Caco-2 (cell line): Measurements from ENCODE around the gene PDZD2. TPM values are rescaled to one million over a fixed set of nuclear protein-coding genes. Genes with fewer than 3 reads are reported as not detected.

Experiments
- BruUV-seq: library from RNA; stranded (reverse); fragments of 400-500 nt; replicated peaks from 2 replicates; lab custom pipeline; 2021; lab: Mats Ljungman, UMichigan
- CTCF ChIA-PET: fragments of 300-600 bp; sonication (Branson Sonifier 250); formaldehyde crosslinking; loops from one replicate; lab custom pipeline; 2022; ENCODE audit warnings: antibody characterized with exemption; lab: Charles Lee
- POLR2A ChIA-PET: fragments of 300-600 bp; sonication (Branson Sonifier 250); formaldehyde crosslinking; loops from one replicate; lab custom pipeline; 2022; ENCODE audit warnings: antibody characterized with exemption; lab: Charles Lee
- DNase-seq, 2 experiments: peaks; one replicate each; pipeline versions ENCODE4 v3.0.0 to v3.0.0-alpha.2; 2020 to 2022
- H3K27me3 ChIP-seq: replicated peaks from 2 replicates; pipeline ENCODE4 v1.6.0; 2011; ENCODE audit warnings: low read length; ENCODE audit not compliant: control insufficient read depth, insufficient read depth
- H3K36me3 ChIP-seq: 2 replicates; pipeline ENCODE4 v1.5.1; 2011; ENCODE audit warnings: low read length; ENCODE audit not compliant: control insufficient read depth, insufficient read depth
- H3K4me1 ChIP-seq: fragments of 250-450 bp; sonication (Bioruptor Pico); 2 replicates; pipeline ENCODE4 v1.5.1; 2020; ENCODE audit warnings: mild to moderate bottlenecking
- H3K4me3 ChIP-seq: 2 replicates; pipeline ENCODE4 v1.5.1; 2011; ENCODE audit warnings: low read depth, mild to moderate bottlenecking, control low read depth, low read length
- H3K9me3 ChIP-seq: fragments of 250-450 bp; sonication (Bioruptor Pico); 2 replicates; pipeline ENCODE4 v1.5.1; 2020; ENCODE audit warnings: mild to moderate bottlenecking, moderate library complexity
- H3K27ac Mint-ChIP-seq: one replicate; pipeline ENCODE4 v1.8.0; 2022; ENCODE audit warnings: mixed read lengths; ENCODE audit not compliant: unreplicated experiment
- H3K27me3 Mint-ChIP-seq: one replicate; pipeline ENCODE4 v1.8.0; 2022; ENCODE audit warnings: mixed read lengths; ENCODE audit not compliant: insufficient read depth, unreplicated experiment
- H3K36me3 Mint-ChIP-seq: one replicate; pipeline ENCODE4 v1.8.0; 2022; ENCODE audit warnings: mild to moderate bottlenecking, mixed read lengths; ENCODE audit not compliant: insufficient read depth, unreplicated experiment
- H3K4me1 Mint-ChIP-seq: one replicate; pipeline ENCODE4 v1.8.0; 2022; ENCODE audit warnings: low read depth, mixed read lengths; ENCODE audit not compliant: unreplicated experiment
- H3K4me3 Mint-ChIP-seq: one replicate; pipeline ENCODE4 v1.8.0; 2022; ENCODE audit warnings: mild to moderate bottlenecking, moderate library complexity, mixed read lengths; ENCODE audit not compliant: unreplicated experiment
- H3K9me3 Mint-ChIP-seq: one replicate; pipeline ENCODE4 v1.8.0; 2022; ENCODE audit warnings: mixed read lengths; ENCODE audit not compliant: unreplicated experiment
- intact Hi-C: fragments of 100-400 bp; cut with micrococcal nuclease; formaldehyde crosslinking; loops from one replicate; pipeline ENCODE4 v1.10.0; 2022; ENCODE audit not compliant: unreplicated experiment
- total RNA-seq: library from RNA; stranded (reverse); gene quantifications from 2 replicates; pipeline ENCODE4 v1.2.3, GENCODE V29; 2022
- TF ChIP-seq, protein P1 (sequence below), 2 experiments: fragments of 200-600 bp in 1 of 2; IDR thresholded peaks; 1 replicate in 1 of 2; 2 replicates in 1 of 2; pipeline versions ENCODE4 v1.5.1 to v1.8.0; 2011 to 2022; ENCODE audit warnings: antibody characterized with exemption in 1 of 2, control low read depth in 1 of 2, inconsistent platforms in 1 of 2, low read depth in 1 of 2, low read length in 1 of 2, mild to moderate bottlenecking in 1 of 2, moderate library complexity in 1 of 2; ENCODE audit not compliant: insufficient read depth in 1 of 2, severe bottlenecking in 1 of 2, unreplicated experiment in 1 of 2

The PDZD2 gene
- total RNA-seq, 1 experiment from 2014 or later, result 0.16 TPM

DNA sequence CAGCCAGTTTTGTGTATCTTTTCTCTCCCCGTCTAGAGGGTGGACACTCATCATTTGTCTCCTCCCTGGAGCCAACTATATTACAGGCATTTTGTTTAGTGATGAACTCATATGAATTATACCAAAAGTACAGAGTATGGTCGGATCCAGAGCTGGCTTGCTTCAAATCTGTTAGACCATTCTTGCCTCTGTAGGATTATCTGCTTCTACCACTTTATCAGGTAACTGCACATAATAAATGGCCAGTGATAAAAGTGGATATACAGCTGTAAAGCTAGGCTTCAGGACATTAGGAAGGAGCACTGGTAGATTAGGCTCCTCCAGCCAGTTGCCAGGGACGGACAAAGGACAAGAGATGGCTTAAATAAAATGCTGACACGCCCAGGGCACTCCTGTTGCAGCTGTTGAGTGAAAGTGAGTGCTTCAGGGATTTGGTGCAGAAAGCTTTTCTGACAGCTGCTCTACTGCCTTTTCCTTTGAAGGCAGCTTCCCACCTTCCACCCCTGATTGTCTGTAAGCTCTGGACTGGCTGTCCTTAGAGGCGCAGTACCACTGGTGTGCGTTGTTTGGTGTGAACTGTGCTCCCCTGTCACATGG is 259.2 kb downstream of the PDZD2 start:
- Mint-ChIP-seq H3K27ac (no peak overlapping the region), H3K9me3 (no peaks in the 10 kb centered on the region), H3K36me3 (no peaks in the 10 kb centered on the region), H3K4me3 (no peak overlapping the region), H3K27me3 (peaks cover 5% of the 10 kb centered on the region), H3K4me1 (no peaks in the 10 kb centered on the region)
- ChIA-PET POLR2A (no interaction called here), CTCF (no interaction called here)
- H3K4me3 ChIP-seq, result no peak overlapping the region
- no peaks in the 10 kb centered on the region for H3K27me3 ChIP-seq
- H3K4me1 ChIP-seq, result no peaks in the 10 kb centered on the region
- H3K9me3 ChIP-seq, result no peaks in the 10 kb centered on the region
- no TSS peak for BruUV-seq
- H3K36me3 ChIP-seq, result no peaks in the 10 kb centered on the region
- intact Hi-C loops, result no loop called here
- no peak for DNase-seq
- TF ChIP-seq, protein P1, sequence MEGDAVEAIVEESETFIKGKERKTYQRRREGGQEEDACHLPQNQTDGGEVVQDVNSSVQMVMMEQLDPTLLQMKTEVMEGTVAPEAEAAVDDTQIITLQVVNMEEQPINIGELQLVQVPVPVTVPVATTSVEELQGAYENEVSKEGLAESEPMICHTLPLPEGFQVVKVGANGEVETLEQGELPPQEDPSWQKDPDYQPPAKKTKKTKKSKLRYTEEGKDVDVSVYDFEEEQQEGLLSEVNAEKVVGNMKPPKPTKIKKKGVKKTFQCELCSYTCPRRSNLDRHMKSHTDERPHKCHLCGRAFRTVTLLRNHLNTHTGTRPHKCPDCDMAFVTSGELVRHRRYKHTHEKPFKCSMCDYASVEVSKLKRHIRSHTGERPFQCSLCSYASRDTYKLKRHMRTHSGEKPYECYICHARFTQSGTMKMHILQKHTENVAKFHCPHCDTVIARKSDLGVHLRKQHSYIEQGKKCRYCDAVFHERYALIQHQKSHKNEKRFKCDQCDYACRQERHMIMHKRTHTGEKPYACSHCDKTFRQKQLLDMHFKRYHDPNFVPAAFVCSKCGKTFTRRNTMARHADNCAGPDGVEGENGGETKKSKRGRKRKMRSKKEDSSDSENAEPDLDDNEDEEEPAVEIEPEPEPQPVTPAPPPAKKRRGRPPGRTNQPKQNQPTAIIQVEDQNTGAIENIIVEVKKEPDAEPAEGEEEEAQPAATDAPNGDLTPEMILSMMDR (IDR thresholded peaks at IDR 0.05; ENCODE audit: insufficient read depth in 1 of 2, low read depth in 1 of 2, low read length in 1 of 2, severe bottlenecking in 1 of 2, unreplicated experiment in 1 of 2), result no peak

DNA sequence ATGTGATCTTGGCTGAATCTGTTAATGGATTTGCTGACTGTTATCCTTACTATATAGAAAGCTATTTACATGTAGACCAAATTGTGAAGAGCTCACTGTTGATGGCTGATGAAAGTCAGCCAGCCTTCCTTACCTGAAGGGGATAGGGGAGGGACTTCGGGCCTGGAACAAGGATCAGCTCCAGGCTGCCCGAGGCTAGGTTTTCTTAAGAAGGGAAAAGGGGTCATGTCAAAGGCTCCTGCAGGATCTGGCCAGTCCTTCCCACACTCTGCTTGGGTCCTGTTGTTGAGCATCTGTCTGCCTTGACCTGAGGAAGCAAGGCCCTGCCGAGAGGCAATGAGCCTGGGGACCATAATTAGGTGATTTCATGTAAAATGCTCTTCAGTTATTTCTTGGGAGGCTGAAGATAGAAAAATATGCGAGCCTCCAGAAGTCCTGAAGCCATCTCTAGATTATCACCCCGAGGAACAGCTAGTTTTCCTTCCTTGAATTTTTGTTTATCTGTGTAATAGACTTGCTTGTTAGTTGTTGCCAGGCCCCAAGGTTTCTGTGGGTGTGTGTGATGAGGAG is 261.4 kb downstream of the PDZD2 start:
- no peaks in the 10 kb centered on the region for H3K27me3 ChIP-seq
- Mint-ChIP-seq H3K9me3 (no peaks in the 10 kb centered on the region), H3K27me3 (peaks cover 8% of the 10 kb centered on the region), H3K27ac (no peak overlapping the region), H3K4me3 (no peak overlapping the region), H3K36me3 (no peaks in the 10 kb centered on the region), H3K4me1 (no peaks in the 10 kb centered on the region)
- DNase-seq, result no peak
- ChIA-PET POLR2A (no interaction called here), CTCF (no interaction called here)
- BruUV-seq, result no TSS peak
- no peak overlapping the region for H3K4me3 ChIP-seq
- no peaks in the 10 kb centered on the region for H3K36me3 ChIP-seq
- no peaks in the 10 kb centered on the region for H3K4me1 ChIP-seq
- intact Hi-C loops, result no loop called here
- H3K9me3 ChIP-seq, result no peaks in the 10 kb centered on the region
- TF ChIP-seq, protein P1 (IDR thresholded peaks at IDR 0.05; ENCODE audit: insufficient read depth in 1 of 2, low read depth in 1 of 2, low read length in 1 of 2, severe bottlenecking in 1 of 2, unreplicated experiment in 1 of 2), result no peak

DNA sequence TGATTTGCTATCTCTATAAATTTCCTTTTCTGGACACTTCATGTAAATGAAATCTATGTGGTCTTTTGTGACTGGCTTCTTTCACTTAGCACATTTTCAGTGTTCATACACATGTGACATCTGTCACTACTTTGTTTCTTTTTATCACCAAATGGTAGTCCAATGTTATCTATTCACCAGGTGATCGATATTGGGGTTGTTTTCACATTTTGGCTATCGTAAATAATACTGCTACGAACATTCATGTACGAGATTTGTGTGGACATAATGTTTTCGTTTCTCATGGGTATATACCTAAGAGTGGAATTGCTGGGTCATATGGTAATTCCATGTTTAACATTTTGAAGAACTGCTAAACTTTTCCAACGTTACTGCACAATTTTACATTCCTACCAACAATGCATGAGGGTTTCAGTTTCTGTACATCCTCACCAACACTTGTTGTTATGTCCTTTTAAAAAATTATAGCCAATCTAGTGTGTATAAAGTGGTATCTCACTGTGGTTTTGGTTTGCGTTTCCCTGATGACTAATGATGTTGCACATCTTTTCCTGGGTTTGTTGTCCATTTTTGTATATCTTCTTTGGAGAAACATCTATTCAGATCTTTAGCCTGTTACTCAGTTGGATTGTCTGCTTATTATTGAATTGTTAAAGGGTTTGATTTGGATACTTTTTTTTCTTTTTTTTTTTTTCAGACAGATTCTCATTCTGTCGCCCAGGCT is 263.0 kb downstream of the PDZD2 start:
- POLR2A ChIA-PET, result no interaction called here
- H3K4me1 ChIP-seq, result no peaks in the 10 kb centered on the region
- Mint-ChIP-seq H3K36me3 (no peaks in the 10 kb centered on the region), H3K4me1 (no peaks in the 10 kb centered on the region), H3K27ac (no peak overlapping the region), H3K27me3 (peaks cover 8% of the 10 kb centered on the region), H3K4me3 (no peak overlapping the region), H3K9me3 (no peaks in the 10 kb centered on the region)
- no peaks in the 10 kb centered on the region for H3K27me3 ChIP-seq
- H3K36me3 ChIP-seq, result no peaks in the 10 kb centered on the region
- intact Hi-C loops, result no loop called here
- no peaks in the 10 kb centered on the region for H3K9me3 ChIP-seq
- H3K4me3 ChIP-seq, result no peak overlapping the region
- DNase-seq, result no peak
- BruUV-seq, result no TSS peak
- TF ChIP-seq, protein P1 (IDR thresholded peaks at IDR 0.05; ENCODE audit: insufficient read depth in 1 of 2, low read depth in 1 of 2, low read length in 1 of 2, severe bottlenecking in 1 of 2, unreplicated experiment in 1 of 2), result no peak
- CTCF ChIA-PET, result no interaction called here
